C1 segment of cervical spinal cord (tissue), 14 donors: ENCODE data around the gene ZFP36.

Experiments used
- DNase-seq, 14 donors: peaks; one replicate each; lab custom pipeline; 2025; lab: John Stamatoyannopoulos, UW

The ZFP36 gene

DNA sequence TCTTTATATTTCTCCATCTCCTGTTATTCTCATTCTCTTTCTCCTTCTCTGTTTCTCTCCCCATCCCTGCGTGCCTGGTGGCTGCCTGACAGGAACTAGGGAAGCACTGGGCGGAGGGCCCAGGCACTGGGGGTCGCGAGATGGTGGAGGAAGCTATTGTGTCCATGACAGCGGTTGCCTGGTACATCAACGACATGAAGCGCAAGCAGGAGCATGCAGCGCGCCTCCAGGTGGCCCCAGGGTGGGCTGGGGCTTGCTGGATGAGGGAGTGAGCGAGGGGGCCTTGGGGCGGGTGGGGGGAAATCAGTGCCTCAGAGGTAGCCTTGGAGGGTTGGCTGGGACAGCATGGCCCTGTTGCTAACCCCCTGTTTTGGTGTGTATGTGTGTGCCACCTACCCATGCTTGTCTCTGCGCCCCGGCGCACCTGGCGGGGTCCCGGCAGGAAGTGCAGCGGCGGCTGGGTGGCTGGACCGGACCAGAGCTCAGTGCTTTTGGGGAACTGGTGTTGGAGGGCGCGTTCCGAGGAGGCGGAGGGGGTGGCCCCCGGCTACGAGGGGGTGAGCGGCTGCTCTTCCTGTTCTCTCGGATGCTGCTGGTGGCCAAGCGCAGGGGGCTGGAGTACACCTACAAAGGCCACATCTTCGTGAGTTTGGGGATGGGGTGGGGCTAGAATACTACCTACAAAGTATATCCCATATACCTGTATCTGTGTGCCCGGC is 11.0 kb downstream of the ZFP36 start:
- no peak for DNase-seq

GRCh38 chr19:39419003-39419402 is 12.4 kb downstream of the ZFP36 start:
- no peak for DNase-seq

DNA sequence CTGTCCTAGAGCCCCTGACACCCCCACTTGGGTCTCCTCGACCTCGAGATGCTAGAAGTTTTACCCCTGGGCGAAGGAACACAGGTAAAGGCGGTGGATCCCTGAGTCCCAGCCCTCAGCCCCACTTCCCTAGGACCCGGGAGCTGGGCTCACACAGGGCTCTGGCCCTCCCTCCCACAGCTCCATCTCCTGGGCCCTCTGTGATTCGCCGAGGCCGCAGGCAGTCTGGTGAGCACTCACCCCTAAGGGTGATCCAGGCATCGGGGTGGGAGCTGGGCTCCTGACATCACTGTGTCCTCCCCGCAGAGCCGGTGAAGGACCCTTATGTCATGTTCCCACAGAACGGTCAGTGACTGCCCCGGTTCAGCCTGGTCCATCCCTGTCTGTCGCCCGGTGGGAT is 14.1 kb downstream of the ZFP36 start:
- DNase-seq = no peak

- no peak for DNase-seq
These were observed 15.4 kb downstream of the ZFP36 start for GRCh38 chr19:39422020-39422419.

GRCh38 chr19:39423258-39424086 is 16.8 kb downstream of the ZFP36 start:
- no peak for DNase-seq

- DNase-seq = no peak
These were observed 18.3 kb downstream of the ZFP36 start for GRCh38 chr19:39424934-39425333.

GRCh38 chr19:39425744-39426143 is 19.1 kb downstream of the ZFP36 start:
- DNase-seq = no peak

GRCh38 chr19:39426170-39426569 is 19.5 kb downstream of the ZFP36 start:
- no peak for DNase-seq

- no peak for DNase-seq
These were observed 21.1 kb downstream of the ZFP36 start for GRCh38 chr19:39427707-39428106.

DNA sequence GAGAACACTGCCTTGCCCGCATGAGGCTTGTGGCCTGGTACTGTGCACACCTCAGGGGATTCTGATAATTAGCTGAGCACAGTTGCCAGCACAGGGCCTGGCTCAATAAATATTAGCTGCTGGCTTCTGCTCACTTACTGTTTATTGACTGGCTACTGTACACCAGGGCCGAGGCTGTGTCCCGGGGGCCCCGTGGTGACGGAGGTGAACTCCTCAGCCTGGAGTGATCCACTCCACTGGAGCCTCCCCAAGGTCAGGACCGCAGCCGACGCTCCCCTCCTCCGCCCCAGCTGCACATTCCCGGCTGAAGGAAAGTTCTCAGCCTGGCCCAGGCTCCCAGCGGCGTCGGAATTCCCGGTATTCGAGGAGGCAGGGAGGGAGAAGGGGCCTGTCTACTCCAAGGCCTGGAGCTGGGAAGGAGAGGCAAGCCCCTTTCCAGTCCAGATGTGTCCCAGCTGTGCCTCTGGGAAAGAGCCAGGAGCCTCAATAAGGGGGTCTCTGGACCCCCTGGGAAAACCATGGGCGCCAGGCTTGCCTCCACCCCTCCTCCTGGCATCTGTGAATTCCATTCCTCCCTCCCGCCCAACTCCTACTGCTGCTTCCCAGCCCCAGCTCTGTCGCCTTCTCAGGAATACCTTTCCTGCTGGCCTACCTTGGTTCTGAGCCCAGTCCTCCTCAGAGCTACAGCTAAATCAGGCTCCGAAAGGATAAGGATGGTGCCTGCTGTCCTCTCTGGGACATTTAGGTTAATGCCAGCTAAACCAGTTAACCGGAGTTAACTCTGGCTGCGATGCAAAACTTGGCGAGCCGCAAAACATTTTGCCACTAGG is 21.9 kb downstream of the ZFP36 start:
- DNase-seq = no peak

DNA sequence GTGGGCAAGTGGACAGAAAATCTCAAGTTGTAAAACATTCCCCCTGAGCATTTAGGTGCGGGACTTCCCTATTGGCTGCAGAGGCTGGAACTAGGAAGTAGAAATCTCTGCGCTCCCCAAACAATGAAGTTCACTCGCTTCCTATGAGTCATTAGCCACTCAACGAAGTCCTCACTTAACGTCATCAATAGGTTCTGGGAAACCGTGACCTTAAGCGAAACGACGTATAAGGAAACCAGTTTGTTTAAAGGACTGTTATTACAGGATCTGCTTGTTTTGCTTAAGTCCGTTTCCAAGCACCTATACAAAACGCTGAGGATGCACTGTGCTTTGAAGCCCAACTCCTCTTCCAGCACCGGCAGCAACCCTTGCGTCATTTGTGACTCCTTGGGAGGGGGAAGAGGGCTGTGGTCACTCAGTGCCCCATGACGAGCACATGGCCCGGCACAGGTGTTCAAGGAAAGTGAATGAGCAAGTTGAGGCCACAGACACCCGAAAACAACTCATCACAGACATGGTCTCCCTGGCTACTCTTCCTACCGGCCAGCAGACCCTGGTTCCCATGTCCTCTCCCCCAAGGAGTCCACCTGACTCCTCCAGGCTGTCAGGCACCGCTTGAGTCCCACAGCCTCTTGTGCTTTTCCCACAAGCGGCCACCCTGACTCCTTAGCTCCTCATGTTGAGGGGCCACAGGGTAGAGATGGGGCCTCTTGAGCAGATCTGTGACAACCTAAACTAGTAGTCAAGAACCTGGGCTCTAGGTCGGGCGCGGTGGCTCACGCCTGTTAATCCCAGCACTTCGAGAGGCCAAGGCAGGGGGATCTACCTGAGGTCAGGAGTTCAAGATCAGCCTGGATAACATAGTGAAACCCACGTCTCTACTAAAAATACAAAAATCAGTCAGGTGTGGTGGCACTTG is 24.3 kb downstream of the ZFP36 start:
- peak in 3 of 14 donors; percentile 9 to 38 (median 26) for DNase-seq

GRCh38 chr19:39432677-39433025 is 26.0 kb downstream of the ZFP36 start:
- DNase-seq = no peak

GRCh38 chr19:39433480-39434079 is 26.9 kb downstream of the ZFP36 start:
- no peak for DNase-seq

DNA sequence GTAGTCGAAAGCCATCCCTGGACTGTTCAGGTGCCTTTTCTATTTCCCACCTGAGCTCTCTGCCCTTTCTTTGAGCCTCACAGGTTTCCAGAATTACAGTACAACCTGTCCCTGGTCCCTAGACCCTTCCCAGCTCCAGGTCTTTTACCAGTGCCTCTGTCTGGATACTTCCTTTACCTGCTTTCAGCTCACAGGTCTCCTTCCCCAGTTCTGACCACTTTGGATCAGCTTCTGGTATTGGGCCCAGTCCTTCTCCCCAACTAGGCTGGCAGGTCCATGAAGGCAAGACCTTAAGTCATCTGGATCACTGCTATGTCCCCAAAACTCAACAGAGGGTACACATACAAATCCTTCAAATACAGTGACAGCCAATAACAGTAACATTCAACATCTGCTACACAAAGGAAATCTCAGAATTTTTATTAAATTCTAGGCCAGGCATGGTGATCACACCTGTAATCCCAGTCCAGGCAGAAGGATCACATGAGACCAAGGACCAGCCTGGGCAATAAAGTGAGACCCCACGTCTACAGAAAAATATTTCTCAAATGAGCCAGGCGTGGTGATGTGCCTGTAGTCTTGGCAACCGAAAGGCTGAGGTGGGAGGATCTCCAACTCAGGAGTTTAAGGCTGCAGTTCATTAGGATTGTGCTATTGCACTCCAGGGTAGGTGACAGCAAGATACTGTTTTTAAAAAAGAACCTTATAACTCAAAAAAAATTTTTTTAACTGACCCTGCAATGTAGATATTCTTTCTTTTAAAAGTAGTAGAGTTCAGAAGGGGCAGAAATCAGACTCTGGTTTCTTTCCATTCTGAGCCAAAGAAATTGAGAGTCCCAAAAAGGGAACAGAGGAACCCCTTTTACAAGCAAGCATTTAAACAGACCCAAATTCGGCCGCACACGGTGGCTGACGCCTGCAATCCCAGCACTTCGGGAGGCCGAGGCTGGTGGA is 27.8 kb downstream of the ZFP36 start:
- DNase-seq = no peak

GRCh38 chr19:39435499-39436349 is 29.1 kb downstream of the ZFP36 start, which contains the start of gene RPS16:
TSS of gene RPS16 (minus strand) at chr19:39435949. CDS start at chr19:39435895, 54 bp downstream.
- DNase-seq = peak; percentile 86 to 98 (median 96)

DNA sequence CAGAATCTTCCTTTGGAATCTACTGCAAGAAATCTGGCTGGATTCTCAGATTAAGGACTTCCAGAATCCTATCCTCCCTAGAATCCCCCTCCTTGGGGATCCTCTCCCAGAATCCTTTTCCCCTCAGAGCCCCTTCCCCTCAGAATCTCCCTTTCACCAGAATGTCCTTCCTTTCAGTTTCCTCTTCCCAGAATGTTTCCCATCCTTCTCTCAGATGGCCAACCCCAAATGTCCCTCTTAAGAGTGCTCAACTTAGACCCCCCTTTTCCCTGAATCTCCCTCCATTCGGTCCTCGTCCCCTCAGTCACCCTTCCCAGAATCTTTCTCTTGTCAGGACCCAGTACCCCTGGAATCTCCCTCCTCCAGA is 29.7 kb downstream of the ZFP36 start:
- no peak for DNase-seq

DNA sequence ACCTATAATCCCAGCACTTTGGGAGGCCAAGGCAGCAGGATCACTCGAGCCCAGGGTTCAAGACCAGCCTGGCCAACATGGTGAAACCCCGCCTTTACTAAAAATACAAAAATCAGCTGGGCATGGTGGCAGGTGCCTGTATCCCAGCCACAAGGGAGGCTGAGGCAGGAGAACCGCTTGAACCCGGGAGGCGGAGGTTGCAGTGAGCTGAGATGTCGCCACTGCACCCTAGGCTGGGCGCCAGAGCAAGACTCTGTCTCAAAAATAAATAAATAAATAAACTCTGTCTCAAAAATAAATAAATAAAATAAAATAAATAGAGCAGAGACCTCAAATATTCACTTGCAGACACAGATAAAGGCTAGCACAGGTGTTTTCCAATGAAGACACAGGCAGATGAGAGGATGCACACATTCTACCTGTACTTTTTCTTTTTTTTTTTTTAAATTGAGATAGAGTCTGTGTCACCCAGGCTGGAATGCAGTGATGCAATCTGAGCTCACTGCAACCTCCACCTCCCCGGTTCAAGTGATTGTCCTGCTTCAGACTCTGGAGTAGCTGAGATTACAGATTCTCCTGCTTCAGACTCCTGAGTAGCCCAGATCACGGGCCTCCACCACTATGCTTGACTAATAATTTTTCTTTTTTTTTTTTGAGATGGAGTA is 31.8 kb downstream of the ZFP36 start:
- DNase-seq = no peak

DNA sequence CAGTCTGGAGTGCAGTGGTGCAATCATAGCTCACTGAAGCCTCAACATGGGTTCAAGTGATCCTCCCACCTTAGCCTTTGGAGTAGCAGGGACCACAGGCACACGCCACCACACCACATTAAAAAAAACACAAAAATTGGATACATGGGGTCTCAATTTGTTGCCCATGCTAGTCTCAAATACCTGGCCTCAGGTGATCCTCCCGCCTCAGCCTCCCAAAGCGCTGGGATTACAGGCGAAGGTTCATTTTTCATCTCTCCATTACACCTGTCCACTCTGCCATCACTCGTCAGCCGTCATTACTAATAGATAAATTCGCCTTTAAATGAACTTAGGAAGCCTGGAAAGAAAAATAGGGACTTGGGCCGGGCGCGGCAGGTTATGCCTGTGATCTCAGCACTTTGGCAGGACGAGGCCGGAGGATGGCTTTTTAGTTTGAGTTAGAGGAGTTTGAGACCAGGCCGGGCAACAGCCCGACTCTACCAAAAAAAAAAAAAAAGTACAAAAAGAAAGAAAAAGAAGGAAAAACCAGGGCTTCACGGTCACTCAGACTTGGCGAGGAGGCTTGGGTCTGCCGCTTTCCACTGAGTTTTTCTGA is 38.0 kb downstream of the ZFP36 start:
- peak in 1 of 14 donors; percentile 34 for DNase-seq
